Activated CD8-positive, alpha-beta memory T cell treated with anti-CD3 and anti-CD28 coated beads for 24 hours (primary cell): ENCODE data around the gene NFIA.

Experiments
- DNase-seq: peaks from one replicate; pipeline ENCODE4 v3.0.0-alpha.2; 2020

Gene NFIA

DNA sequence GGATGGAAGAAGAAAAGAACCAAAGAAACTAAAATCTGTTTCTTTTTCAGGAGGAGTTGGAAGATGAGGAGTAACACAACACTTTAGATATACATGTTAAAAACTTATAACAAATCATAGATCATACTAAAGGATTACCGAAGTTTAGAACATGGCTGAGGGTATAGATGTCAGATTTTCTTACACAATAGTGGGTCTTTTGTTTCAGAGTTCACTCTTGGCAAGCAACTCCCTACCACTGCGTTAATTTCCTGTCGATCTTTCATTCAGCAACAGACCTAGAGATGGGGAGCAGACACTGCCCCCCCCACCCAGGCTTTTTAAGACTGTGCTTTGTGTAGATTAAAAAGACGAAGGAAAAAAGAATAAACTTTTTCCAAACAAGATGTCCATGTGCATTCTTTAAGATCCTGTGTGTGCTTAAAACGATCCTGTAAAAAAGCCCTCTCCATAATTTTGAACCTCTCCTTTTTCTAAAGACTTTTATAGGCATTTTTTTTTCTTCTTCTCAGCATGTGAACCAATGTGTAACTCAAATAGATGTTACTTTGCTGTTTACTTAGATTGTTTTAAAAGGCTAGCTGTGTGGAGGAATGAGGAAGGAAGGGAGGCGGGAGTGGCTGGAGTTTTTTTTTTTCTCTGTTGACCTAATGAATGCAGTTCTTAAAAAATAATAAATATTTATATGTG lies 50.4 kb downstream of the NFIA start:
- no peak for DNase-seq

DNA sequence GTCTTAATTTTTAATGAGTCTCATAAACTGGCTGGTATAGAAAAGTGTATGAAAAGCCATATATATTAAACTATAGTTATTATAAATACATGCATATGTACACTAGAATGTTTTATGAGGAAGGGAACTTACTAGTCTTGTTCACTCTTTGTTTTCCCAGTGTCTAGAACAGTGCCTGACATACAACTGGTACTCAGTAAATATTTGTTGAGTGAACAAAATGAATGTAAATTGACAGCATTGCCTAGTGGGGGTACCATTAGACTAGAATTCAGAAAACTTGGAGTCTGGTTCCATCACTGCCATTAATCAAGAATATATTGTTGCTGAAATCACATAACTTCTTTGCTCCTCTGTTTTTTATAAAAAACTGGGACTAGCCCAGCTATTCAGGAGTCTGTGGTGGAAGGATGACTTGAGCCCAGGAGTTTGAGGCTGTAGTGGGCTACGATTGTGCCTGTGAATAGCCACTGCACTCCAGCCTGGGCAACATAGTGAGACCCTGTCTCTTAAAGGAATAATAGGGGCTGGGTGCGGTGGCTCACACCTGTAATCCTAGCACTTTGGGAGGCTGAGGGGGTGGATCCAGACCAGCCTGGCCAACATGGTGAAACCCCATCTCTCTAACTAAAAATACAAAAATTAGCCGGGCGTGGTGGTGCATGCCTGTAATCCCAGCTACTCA lies 51.1 kb downstream of the NFIA start:
- DNase-seq, result no peak

- DNase-seq, result no peak
Observed at GRCh38 chr1:61135291-61135690, 52.9 kb downstream of the NFIA start.

DNA sequence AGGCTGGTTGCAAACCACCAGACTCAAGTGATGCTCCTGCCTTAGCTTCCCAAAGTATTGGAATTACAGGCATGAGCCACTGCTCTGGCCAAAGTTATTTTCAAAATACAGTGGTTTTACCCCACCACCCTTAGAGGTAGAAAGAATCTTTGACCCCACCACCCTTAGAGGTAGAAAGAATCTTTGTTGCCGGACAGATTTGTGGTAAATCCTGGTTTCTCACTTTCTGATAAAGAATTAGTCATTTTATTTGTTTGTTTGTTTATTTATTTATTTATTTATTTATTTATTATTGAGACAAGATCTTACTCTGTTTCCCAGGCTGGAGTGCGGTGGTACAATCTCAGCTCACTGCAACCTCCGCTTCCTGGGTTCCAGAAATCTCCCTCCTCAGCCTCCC lies 55.9 kb downstream of the NFIA start:
- no peak for DNase-seq

GRCh38 chr1:61138921-61139774 lies 56.8 kb downstream of the NFIA start:
- no peak for DNase-seq

DNA sequence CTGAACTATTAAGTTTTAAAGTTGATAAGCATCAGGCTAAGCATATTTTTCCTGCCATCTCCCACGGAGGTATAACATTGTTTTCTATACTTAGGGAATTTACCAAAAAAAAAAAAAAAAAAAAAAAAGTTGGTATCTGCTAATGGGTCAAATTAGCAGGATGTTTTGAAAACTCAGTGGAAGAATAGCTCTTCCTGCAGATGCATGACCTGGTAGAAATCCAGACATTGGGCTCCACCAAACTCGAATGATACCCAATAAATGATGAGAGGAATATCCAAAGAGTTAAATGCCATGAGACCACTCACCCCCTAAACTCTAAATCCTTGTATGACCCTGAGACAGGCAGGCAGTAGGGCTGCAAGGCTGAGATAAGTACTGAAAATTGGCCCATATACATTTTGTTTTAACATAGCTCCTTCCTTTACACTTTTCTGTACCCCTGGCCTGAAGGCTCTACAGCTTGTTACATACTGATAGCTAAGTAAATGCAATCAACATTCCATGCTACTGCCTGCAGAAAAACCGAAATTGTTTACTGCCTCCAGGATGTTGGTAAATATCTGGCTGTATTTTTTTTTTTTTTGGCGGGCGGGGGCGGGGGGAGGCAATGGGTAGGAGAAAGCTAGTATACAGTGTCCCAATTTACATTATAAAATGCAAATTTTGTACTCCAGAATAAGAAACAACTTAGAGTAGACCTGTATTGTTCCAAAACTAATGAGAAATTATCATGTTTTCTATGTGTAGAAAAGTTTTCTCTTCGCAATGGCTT lies 57.6 kb downstream of the NFIA start:
- no peak for DNase-seq

DNA sequence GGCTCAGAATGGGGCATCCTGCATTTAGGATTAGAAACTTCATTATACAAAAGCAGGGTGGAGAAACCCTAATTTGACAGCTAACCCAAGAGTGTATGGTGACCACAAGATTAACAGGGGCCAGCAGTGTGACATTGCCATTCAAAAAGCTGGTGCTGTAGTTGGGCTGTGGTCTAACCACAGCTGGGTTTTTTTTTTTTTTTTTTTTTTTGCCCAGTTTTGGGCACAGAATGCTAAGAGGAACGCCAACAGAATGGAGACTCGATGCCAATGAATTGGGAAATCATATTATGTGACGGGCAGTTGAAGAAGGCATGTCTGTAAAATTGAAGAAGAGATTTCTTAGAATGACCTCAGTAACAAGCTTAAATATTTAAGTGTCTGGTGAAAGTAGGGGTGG lies 58.4 kb downstream of the NFIA start:
- DNase-seq, result no peak

- DNase-seq, result no peak
Observed at GRCh38 chr1:61141288-61142042, 59.1 kb downstream of the NFIA start.

- no peak for DNase-seq
Observed at GRCh38 chr1:61142043-61142440, 59.7 kb downstream of the NFIA start.

GRCh38 chr1:61142726-61143500 lies 60.6 kb downstream of the NFIA start:
- no peak for DNase-seq

- no peak for DNase-seq
Observed at GRCh38 chr1:61143821-61144424, 61.6 kb downstream of the NFIA start.

- DNase-seq, result no peak
Observed at GRCh38 chr1:61149010-61149860, 66.9 kb downstream of the NFIA start.

DNA sequence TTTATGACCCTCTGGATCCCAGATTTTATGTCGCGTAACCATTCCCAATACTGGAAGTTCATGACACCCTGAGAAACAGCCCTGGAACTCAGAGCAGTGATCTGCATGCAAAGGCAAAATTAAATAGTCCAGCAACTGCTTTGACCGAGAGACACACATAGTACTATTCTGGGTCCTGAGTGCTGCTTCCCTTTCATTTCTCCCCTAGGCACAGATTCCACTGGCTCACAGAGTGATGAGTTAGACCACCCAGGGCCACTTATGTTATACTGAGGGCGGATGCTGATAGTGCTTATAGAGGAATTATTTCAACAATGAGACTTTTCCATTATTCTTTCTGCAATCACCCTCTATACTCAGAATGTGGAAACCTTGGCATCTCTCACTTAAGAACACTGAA lies 69.2 kb downstream of the NFIA start:
- no peak for DNase-seq

- DNase-seq, result no peak
Observed at GRCh38 chr1:61152066-61152465, 69.7 kb downstream of the NFIA start.

GRCh38 chr1:61152469-61153105 lies 70.2 kb downstream of the NFIA start:
- DNase-seq, result no peak

GRCh38 chr1:61156576-61157467 lies 74.5 kb downstream of the NFIA start:
- DNase-seq, result no peak

GRCh38 chr1:61157468-61157987 lies 75.2 kb downstream of the NFIA start:
- no peak for DNase-seq

DNA sequence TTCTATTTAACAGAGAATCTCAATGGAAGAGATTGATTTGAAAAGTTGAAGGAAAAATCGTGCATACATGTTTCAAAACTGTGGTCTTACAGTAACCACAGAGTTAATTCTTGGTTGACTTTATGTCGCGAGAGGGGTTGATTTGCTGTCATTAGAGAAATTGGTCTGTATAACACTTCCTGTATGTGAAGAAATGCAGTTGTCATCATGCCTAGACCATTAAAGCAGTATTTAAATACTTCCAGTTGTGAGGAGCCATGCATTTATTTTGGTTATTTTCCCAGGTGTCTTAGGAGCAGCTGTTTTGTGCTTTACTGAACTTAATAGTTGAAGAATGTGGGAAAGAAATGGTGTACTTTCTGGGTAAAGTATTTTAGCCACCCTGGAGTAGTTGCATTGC lies 76.2 kb downstream of the NFIA start:
- no peak for DNase-seq
